Activated CD8-positive, alpha-beta T cell treated with anti-CD3 and anti-CD28 coated beads for 36 hours (primary cell): ENCODE data around the gene IL21. TPM values are rescaled to one million over a fixed set of nuclear protein-coding genes. Genes with fewer than 3 reads are reported as not detected.

ENCODE experiments used
- ATAC-seq: fragments of 200-7000 bp; cut with Tn5 transposase; one replicate; pipeline ENCODE4 v1.10.0; 2021; ENCODE audit warnings: mild to moderate bottlenecking, moderate library complexity
- CTCF ChIA-PET: fragments of 350-600 bp; sonication (Branson Sonifier 250); formaldehyde crosslinking; loops from one replicate; lab custom pipeline; 2021; ENCODE audit warnings: antibody characterized with exemption; lab: Charles Lee
- POLR2A ChIA-PET: fragments of 350-600 bp; sonication (Branson Sonifier 250); formaldehyde crosslinking; loops from one replicate; lab custom pipeline; 2021; ENCODE audit warnings: antibody characterized with exemption; lab: Charles Lee
- DNase-seq: peaks from one replicate; pipeline ENCODE4 v3.0.0-alpha.2; 2020
- H3K27ac Mint-ChIP-seq: one replicate; pipeline ENCODE4 v1.8.0; 2021; ENCODE audit warnings: mild to moderate bottlenecking, mixed read lengths
- H3K27me3 Mint-ChIP-seq: one replicate; pipeline ENCODE4 v1.8.0; 2021; ENCODE audit warnings: mixed read lengths
- H3K36me3 Mint-ChIP-seq: one replicate; pipeline ENCODE4 v1.8.0; 2021; ENCODE audit warnings: low read depth, mixed read lengths
- H3K4me1 Mint-ChIP-seq: one replicate; pipeline ENCODE4 v1.8.0; 2021; ENCODE audit warnings: low read depth, mixed read lengths
- H3K4me3 Mint-ChIP-seq: one replicate; pipeline ENCODE4 v1.8.0; 2021; ENCODE audit warnings: mild to moderate bottlenecking, moderate library complexity, mixed read lengths
- H3K9me3 Mint-ChIP-seq: one replicate; pipeline ENCODE4 v1.8.0; 2021; ENCODE audit warnings: mixed read lengths
- CTCF ChIP-seq: fragments of 200-600 bp; IDR thresholded peaks from one replicate; pipeline ENCODE4 v1.8.0; 2022; ENCODE audit warnings: antibody characterized with exemption, mild to moderate bottlenecking
- intact Hi-C: fragments of 100-400 bp; cut with micrococcal nuclease; formaldehyde crosslinking; loops from one replicate; pipeline ENCODE4 v1.10.0; 2022
- total RNA-seq, 2 experiments: library from RNA; stranded (reverse); gene quantifications; one replicate each; pipeline ENCODE4 v1.2.3, GENCODE V29; 2021

IL21 gene
- total RNA-seq: under 1 TPM; 0.09 to 0.52 TPM

DNA sequence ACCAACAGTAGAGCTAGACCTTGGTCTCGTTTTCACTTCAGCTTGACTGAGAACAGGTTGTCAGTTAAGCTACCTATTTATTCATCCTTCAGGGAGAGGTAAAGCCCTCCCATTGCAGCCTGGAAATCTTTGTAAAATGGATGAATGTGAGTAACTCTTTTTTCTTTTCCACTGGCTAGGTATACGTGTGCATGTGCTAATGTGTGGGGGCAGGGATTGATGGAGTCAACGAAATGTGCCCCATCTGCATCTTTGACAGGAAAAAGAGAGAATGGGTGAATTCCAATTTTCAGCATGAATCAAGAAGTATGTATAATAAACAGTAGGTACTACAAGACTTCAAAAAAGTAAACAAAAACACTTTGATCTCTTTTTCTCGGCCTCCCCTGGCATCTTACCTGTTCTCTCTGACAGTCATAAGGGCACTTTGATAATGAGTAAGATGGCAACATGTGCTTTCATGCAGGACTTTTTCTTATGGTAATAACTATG, at the start of gene IL21:
Gene IL21, minus strand, starts transcription at position 51 of the 492 bp plus-strand sequence. CDS start 55 bp downstream, outside the sequence.
- Mint-ChIP-seq H3K36me3 (no peaks in the 10 kb centered on the region), H3K4me3 (peak within 1 kb of the TSS; percentile 39), H3K4me1 (peaks cover 20% of the 10 kb centered on the region), H3K27ac (no peak within 1 kb of the TSS), H3K9me3 (no peaks in the 10 kb centered on the region), H3K27me3 (peaks cover 2% of the 10 kb centered on the region)
- no peak for ATAC-seq
- intact Hi-C loops: no loop called here
- TF ChIP-seq CTCF: no peak
- POLR2A ChIA-PET: interaction anchor here (0.9 kb wide), 1 partner anchor 9 kb away, joined by 4 read pairs; no protein-coding TSS in a partner anchor
- CTCF ChIA-PET: interaction anchor here (2.0 kb wide), 1 partner anchor 11 kb away, joined by 8 read pairs; no protein-coding TSS in a partner anchor
- no peak for DNase-seq

- ATAC-seq (no peak), DNase-seq (no peak)
- H3K27ac Mint-ChIP-seq: no peak overlapping the region
- ChIA-PET POLR2A (no interaction called here), CTCF (interaction anchor here (0.8 to 1.4 kb wide), 2 partner anchors 47 to 68 kb away, joined by 3 read pairs; no protein-coding TSS in a partner anchor)
- peaks cover 43% of the 10 kb centered on the region for H3K4me1 Mint-ChIP-seq
- H3K36me3 Mint-ChIP-seq: no peaks in the 10 kb centered on the region
- intact Hi-C loops: loop anchor here (5.0 kb wide), 1 partner anchor 42 kb away; no protein-coding TSS in a partner anchor
- no peaks in the 10 kb centered on the region for H3K9me3 Mint-ChIP-seq
- H3K27me3 Mint-ChIP-seq: peaks cover 5% of the 10 kb centered on the region
- TF ChIP-seq CTCF: no peak
- H3K4me3 Mint-ChIP-seq: no peak overlapping the region
Observed at GRCh38 chr4:122669911-122670738, 49.3 kb upstream of the IL21 start.

DNA sequence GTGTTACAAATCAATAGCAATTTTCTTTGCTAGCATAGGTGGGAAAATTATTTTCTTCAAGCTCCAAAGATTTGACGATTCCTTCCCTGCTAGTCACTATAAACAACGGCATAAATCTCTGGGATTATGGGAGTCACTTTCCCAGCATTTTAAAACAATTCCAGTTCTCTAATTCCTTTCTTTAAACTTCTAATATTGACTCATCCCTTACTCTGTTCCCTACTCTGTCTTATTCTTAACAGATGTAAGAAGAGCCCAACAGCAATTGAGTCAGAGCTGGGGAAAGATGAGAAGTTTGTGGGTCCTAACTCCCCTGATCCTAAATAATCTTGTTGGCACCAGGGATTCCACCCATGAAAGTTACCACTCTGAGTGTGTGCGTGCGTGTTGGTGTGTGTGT, 47.4 kb upstream of the IL21 start:
- peaks cover 7% of the 10 kb centered on the region for H3K27me3 Mint-ChIP-seq
- no peaks in the 10 kb centered on the region for H3K36me3 Mint-ChIP-seq
- no peak for TF ChIP-seq CTCF
- DNase-seq (no peak), ATAC-seq (no peak)
- POLR2A ChIA-PET: interaction anchor here (0.7 kb wide), 1 partner anchor 90 kb away, joined by 3 read pairs; no protein-coding TSS in a partner anchor
- H3K27ac Mint-ChIP-seq: no peak overlapping the region
- no peaks in the 10 kb centered on the region for H3K9me3 Mint-ChIP-seq
- intact Hi-C loops: loop anchor here (5.0 kb wide), 1 partner anchor 44 kb away; no protein-coding TSS in a partner anchor
- H3K4me3 Mint-ChIP-seq: no peak overlapping the region
- H3K4me1 Mint-ChIP-seq: peaks cover 51% of the 10 kb centered on the region
- CTCF ChIA-PET: interaction anchor here (0.6 to 1.3 kb wide), 3 partner anchors 10 to 49 kb away, joined by 3 to 4 read pairs (median 4); no protein-coding TSS in a partner anchor

GRCh38 chr4:122666527-122667245, 45.8 kb upstream of the IL21 start:
- peak overlapping the region; percentile 74 for H3K27ac Mint-ChIP-seq
- POLR2A ChIA-PET: interaction anchor here (0.8 kb wide), 1 partner anchor 38 kb away, joined by 3 read pairs; no protein-coding TSS in a partner anchor
- TF ChIP-seq CTCF: no peak
- DNase-seq (peak; percentile 32), ATAC-seq (peak; percentile 75)
- H3K4me3 Mint-ChIP-seq: no peak overlapping the region
- H3K9me3 Mint-ChIP-seq: no peaks in the 10 kb centered on the region
- H3K36me3 Mint-ChIP-seq: no peaks in the 10 kb centered on the region
- H3K4me1 Mint-ChIP-seq: peaks cover 57% of the 10 kb centered on the region
- H3K27me3 Mint-ChIP-seq: peaks cover 7% of the 10 kb centered on the region
- CTCF ChIA-PET: interaction anchor here (2.5 kb wide), 1 partner anchor 51 kb away, joined by 11 read pairs; no protein-coding TSS in a partner anchor
- intact Hi-C loops: loop anchor here (5.0 kb wide), 1 partner anchor 46 kb away; no protein-coding TSS in a partner anchor
